ENCODE data around the gene GALNT13.

The GALNT13 gene

DNA sequence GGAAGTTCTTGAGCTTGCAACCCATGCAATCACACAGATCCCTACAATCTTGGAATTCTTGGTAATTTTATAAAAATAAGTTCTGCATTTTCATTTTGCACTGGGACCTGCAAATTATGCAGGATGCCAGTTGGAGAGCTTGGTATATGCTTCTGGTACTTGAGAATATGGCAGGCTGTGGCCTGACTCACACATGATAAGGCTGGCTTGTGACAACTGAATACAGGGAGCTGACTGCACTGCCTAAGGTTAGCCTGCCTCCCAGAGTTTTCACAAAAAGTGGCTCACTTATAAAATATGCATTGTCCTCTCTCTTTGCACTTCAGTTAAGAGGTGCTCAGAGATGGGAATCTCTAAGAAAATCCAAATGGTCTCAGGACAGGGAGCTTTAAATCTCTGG is 561.3 kb downstream of the GALNT13 start:
- DNase-seq: no peak

GRCh38 chr2:154437104-154437503 is 565.4 kb downstream of the GALNT13 start:
- TF ChIP-seq GATA1 (IDR thresholded peaks at IDR 0.05; ENCODE audit: low read depth, low read length) (no peak), POLR2A (IDR thresholded peaks at IDR 0.05; ENCODE audit: low read length) (no peak)
- DNase-seq: no peak

More for the DNA sequence above, 561.3 kb downstream of the GALNT13 start:
- TF ChIP-seq POLR2A (IDR thresholded peaks at IDR 0.05; ENCODE audit: low read length) (no peak), GATA1 (IDR thresholded peaks at IDR 0.05; ENCODE audit: low read depth, low read length) (no peak)

GRCh38 chr2:154439156-154439555 is 567.4 kb downstream of the GALNT13 start:
- TF ChIP-seq POLR2A (IDR thresholded peaks at IDR 0.05; ENCODE audit: low read length) (no peak), GATA1 (IDR thresholded peaks at IDR 0.05; ENCODE audit: low read depth, low read length) (no peak)
- no peak for DNase-seq

DNA sequence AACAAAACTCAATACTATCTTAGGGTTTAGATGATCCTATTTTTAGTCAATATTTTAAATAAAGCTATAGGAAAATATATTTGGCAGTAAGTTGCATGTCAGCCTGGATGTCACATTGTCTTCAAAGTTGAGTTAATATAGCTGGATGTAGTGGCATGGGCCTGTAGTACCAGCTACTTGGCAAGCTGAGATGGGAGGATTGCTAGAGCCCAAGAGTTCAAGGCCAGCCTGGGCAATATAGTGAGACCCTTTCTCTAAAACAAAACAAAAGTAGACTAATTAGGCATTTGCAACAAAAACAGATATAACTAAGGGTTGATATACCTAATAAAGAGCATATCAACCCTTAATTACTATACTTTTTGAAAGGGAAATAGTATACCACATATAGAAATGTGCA is 572.2 kb downstream of the GALNT13 start:
- DNase-seq: no peak
- TF ChIP-seq POLR2A (IDR thresholded peaks at IDR 0.05; ENCODE audit: low read length) (no peak), GATA1 (IDR thresholded peaks at IDR 0.05; ENCODE audit: low read depth, low read length) (no peak)

DNA sequence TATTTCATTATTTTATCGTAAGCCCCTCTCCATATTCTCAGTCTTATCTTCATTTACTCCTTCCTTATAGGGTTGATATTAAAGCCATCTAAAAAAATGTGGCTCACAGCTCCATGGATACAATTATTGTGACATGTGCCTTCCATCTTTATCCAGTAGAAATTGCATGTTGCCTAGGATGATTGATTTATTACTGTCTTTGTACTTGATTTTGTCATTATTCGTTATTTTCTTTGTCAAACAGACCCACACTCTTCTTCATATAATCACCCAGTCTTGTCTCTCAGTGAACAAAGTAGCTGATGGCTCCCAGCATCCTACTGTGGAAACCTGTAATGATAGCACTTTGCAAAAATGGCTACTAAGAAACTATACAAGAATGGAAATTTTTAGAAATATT is 574.6 kb downstream of the GALNT13 start:
- no peak for DNase-seq
- TF ChIP-seq GATA1 (IDR thresholded peaks at IDR 0.05; ENCODE audit: low read depth, low read length) (no peak), POLR2A (IDR thresholded peaks at IDR 0.05; ENCODE audit: low read length) (no peak)

- no peak for DNase-seq
- no peak for TF ChIP-seq GATA1 (IDR thresholded peaks at IDR 0.05; ENCODE audit: low read depth, low read length)
- TF ChIP-seq POLR2A (IDR thresholded peaks at IDR 0.05; ENCODE audit: low read length): no peak
Observed at GRCh38 chr2:154447727-154448418, 576.2 kb downstream of the GALNT13 start.

DNA sequence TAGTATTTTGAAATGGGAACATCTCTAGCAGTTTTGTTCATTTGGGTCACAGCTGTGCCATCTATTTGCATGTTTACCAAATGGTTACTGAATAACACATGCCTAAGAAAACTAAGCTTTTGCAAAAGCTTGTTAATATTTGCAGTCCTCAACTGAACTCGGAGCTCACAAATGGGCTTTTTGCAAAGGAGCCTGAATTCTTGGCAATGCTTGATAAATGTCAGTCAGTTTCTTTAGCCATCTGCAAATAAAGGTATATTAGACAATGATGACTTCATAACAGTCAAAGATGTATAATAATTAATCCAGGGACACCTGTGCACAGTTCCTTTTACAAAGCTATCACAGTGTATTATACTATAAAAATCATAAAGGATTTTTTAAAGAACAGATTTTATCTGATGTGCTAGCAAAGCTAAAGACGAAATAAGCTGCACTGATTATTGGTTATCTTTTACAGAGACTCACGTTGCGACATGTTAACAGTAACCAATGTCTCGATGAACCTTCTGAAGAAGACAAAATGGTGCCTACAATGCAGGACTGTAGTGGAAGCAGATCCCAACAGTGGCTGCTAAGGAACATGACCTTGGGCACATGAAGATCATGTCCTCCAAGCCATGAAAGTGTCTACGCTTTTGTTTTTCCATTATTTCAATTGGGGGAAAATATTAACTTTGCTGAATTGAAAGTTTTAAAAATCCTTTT is 578.4 kb downstream of the GALNT13 start:
- DNase-seq: no peak
- no peak for TF ChIP-seq GATA1 (IDR thresholded peaks at IDR 0.05; ENCODE audit: low read depth, low read length)
- no peak for TF ChIP-seq POLR2A (IDR thresholded peaks at IDR 0.05; ENCODE audit: low read length)

GRCh38 chr2:154452471-154452870 is 580.7 kb downstream of the GALNT13 start:
- no peak for DNase-seq
- TF ChIP-seq GATA1 (IDR thresholded peaks at IDR 0.05; ENCODE audit: low read depth, low read length): no peak
- TF ChIP-seq POLR2A (IDR thresholded peaks at IDR 0.05; ENCODE audit: low read length): no peak

DNA sequence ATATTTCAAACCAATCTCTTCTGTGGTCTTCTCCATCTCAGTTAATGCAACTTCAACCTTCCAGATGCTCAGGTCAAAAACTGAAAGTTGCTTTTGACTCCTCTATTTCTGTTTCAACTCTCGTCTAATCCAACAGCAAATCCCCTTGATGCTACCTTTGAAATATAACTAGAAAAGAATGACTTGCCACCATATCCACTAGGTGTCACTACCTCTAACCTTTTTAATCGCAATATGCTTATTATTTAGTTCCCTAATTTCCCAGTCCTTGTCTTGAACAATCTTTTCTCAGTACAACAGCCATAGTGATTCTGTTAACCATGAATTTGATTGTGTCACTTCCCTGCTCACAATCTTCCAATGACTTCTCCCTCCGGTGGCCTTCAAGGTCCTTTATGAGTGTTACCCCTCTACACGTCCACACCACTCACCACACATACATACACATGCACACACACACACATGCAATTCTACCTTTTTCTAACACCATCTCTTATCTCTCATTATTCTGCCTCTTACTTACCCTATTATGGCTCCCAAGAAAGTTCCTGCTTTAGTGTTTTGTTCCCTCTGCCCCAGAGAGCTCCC is 581.3 kb downstream of the GALNT13 start:
- peak in 1 of 2 experiments; percentile 17 for DNase-seq

GRCh38 chr2:154455166-154455565 is 583.4 kb downstream of the GALNT13 start:
- DNase-seq: no peak

More for the DNA sequence above, 581.3 kb downstream of the GALNT13 start:
- no peak for TF ChIP-seq POLR2A (IDR thresholded peaks at IDR 0.05; ENCODE audit: low read length)
- TF ChIP-seq GATA1 (IDR thresholded peaks at IDR 0.05; ENCODE audit: low read depth, low read length): no peak

DNA sequence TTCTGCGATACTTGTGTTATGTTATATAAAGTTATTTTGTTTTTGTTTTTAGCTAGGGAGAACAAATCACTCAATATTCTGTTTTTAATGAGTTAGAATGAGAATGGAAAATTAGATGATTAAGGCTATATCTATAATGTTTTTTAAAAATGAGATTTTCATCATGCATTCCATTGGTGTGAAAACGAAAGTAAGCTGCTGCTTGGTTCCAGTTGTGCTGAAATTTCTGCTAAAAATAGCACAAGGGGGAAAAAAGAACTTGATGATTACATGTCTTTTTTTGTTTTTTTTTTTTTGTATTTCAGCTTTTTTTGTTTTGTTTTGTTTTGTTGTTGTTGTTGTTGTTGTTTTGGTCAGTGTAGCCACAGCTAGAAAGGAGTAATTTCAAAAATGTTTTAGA is 584.1 kb downstream of the GALNT13 start:
- DNase-seq: no peak
- no peak for TF ChIP-seq GATA1 (IDR thresholded peaks at IDR 0.05; ENCODE audit: low read depth, low read length)
- no peak for TF ChIP-seq POLR2A (IDR thresholded peaks at IDR 0.05; ENCODE audit: low read length)

More at GRCh38 chr2:154455166-154455565, 583.4 kb downstream of the GALNT13 start:
- no peak for TF ChIP-seq GATA1 (IDR thresholded peaks at IDR 0.05; ENCODE audit: low read depth, low read length)
- no peak for TF ChIP-seq POLR2A (IDR thresholded peaks at IDR 0.05; ENCODE audit: low read length)

- DNase-seq: no peak
- TF ChIP-seq GATA1 (IDR thresholded peaks at IDR 0.05; ENCODE audit: low read depth, low read length) (no peak), POLR2A (IDR thresholded peaks at IDR 0.05; ENCODE audit: low read length) (no peak)
Observed at GRCh38 chr2:154457286-154457685, 585.6 kb downstream of the GALNT13 start.

DNA sequence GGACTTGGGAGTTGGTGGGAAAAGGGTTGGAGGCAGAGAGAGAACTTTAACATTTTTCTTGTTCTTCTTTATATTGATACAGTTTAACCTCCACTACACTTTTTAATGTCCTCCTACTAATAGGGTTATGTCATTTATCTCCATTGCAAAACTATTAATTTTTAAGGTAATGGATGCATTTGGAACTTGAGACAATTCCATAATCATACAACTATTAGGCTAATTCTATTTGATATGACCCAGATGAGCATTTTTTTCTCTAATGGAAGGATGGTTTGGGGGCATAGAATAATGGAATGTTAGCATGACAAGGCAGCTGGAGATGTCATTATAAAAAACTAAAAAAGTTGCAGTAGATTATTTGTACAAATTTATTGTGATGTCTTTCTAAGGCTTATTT is 587.6 kb downstream of the GALNT13 start:
- TF ChIP-seq GATA1 (IDR thresholded peaks at IDR 0.05; ENCODE audit: low read depth, low read length): no peak
- DNase-seq: no peak

DNA sequence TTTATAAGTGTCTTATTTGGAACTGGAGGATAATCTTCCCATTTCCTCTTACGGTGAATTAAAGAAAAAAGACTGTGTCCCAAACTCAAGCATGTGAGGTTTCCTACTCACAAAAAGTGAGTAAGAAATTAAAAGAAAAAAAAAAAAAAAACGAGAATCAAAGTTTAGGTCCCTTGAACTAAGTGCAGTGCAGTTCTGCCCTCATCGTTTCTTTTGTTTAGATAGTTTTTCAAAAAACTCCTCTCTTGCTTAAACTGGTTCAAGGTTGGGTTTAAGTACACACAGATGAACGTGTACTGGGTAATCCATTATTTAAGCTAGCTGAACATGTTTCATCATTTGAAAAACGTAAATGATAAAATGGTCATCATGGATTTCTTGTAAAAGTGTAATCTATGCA is 590.9 kb downstream of the GALNT13 start:
- no peak for DNase-seq
- no peak for TF ChIP-seq GATA1 (IDR thresholded peaks at IDR 0.05; ENCODE audit: low read depth, low read length)
- no peak for TF ChIP-seq POLR2A (IDR thresholded peaks at IDR 0.05; ENCODE audit: low read length)
